Activated T-helper 2 cell treated with anti-CD3 and anti-CD28 coated beads, Interferon-gamma antibody, Interleukin-2, Interleukin-4, amounts not matched to agents 10 μg/mL and 5 μg/mL and 100 μg/mL, durations not matched to agents 14 hours and 24 hours and 36 hours (primary cell): ENCODE measurements around the gene PSMC3. TPM values are rescaled to one million over a fixed set of nuclear protein-coding genes. Genes with fewer than 3 reads are reported as not detected.

ENCODE experiments used
- DNase-seq: peaks from one replicate; pipeline ENCODE4 v3.0.0; 2021; ENCODE audit warnings: low spot score
- H3K27ac Mint-ChIP-seq: one replicate; pipeline ENCODE4 v1.8.0; 2021; ENCODE audit warnings: mixed read lengths
- H3K27me3 Mint-ChIP-seq: one replicate; pipeline ENCODE4 v1.8.0; 2021; ENCODE audit warnings: low read depth, mixed read lengths
- H3K36me3 Mint-ChIP-seq: one replicate; pipeline ENCODE4 v1.8.0; 2021; ENCODE audit warnings: low read depth, mixed read lengths
- H3K4me1 Mint-ChIP-seq: one replicate; pipeline ENCODE4 v1.8.0; 2021; ENCODE audit warnings: low read depth, mixed read lengths
- H3K4me3 Mint-ChIP-seq: one replicate; pipeline ENCODE4 v1.8.0; 2021; ENCODE audit warnings: low read depth, mild to moderate bottlenecking, moderate library complexity, mixed read lengths
- H3K9me3 Mint-ChIP-seq: one replicate; pipeline ENCODE4 v1.8.0; 2021; ENCODE audit warnings: mixed read lengths
- intact Hi-C: fragments of 100-400 bp; cut with micrococcal nuclease; formaldehyde crosslinking; loops from one replicate; pipeline ENCODE4 v1.15.1; 2023
- total RNA-seq: library from RNA; stranded (reverse); gene quantifications from 2 replicates; pipeline ENCODE4 v1.2.3, GENCODE V29; 2022

PSMC3 gene
- total RNA-seq, 1 donor from 2014 or later, result 219 TPM

- no peaks in the 10 kb centered on the region for H3K9me3 Mint-ChIP-seq
- DNase-seq, result no peak
- peak overlapping the region; percentile 91 for H3K27ac Mint-ChIP-seq
- H3K4me1 Mint-ChIP-seq, result peaks cover 17% of the 10 kb centered on the region
- intact Hi-C loops, result no loop called here
- no peaks in the 10 kb centered on the region for H3K36me3 Mint-ChIP-seq
- no peaks in the 10 kb centered on the region for H3K27me3 Mint-ChIP-seq
- no peak overlapping the region for H3K4me3 Mint-ChIP-seq
Observed at GRCh38 chr11:47393163-47394049, 32.8 kb downstream of the PSMC3 start.

GRCh38 chr11:47392546-47393162, 33.6 kb downstream of the PSMC3 start:
- H3K27ac Mint-ChIP-seq, result no peak overlapping the region
- no peaks in the 10 kb centered on the region for H3K27me3 Mint-ChIP-seq
- no peak for DNase-seq
- no peak overlapping the region for H3K4me3 Mint-ChIP-seq
- intact Hi-C loops, result no loop called here
- H3K36me3 Mint-ChIP-seq, result no peaks in the 10 kb centered on the region
- H3K9me3 Mint-ChIP-seq, result no peaks in the 10 kb centered on the region
- H3K4me1 Mint-ChIP-seq, result peaks cover 17% of the 10 kb centered on the region

- no peak overlapping the region for H3K4me3 Mint-ChIP-seq
- intact Hi-C loops, result no loop called here
Observed at GRCh38 chr11:47391711-47392432, 34.4 kb downstream of the PSMC3 start.

GRCh38 chr11:47391077-47391583, 35.1 kb downstream of the PSMC3 start:
- Mint-ChIP-seq H3K9me3 (no peaks in the 10 kb centered on the region), H3K36me3 (no peaks in the 10 kb centered on the region), H3K27me3 (no peaks in the 10 kb centered on the region), H3K4me1 (peaks cover 17% of the 10 kb centered on the region), H3K27ac (no peak overlapping the region), H3K4me3 (no peak overlapping the region)
- intact Hi-C loops, result no loop called here
- no peak for DNase-seq

More at GRCh38 chr11:47391711-47392432, 34.4 kb downstream of the PSMC3 start:
- peaks cover 17% of the 10 kb centered on the region for H3K4me1 Mint-ChIP-seq
- DNase-seq, result no peak
- no peaks in the 10 kb centered on the region for H3K27me3 Mint-ChIP-seq
- H3K9me3 Mint-ChIP-seq, result no peaks in the 10 kb centered on the region
- peak overlapping the region; percentile 42 for H3K27ac Mint-ChIP-seq
- no peaks in the 10 kb centered on the region for H3K36me3 Mint-ChIP-seq

- no peaks in the 10 kb centered on the region for H3K27me3 Mint-ChIP-seq
- H3K36me3 Mint-ChIP-seq, result no peaks in the 10 kb centered on the region
- intact Hi-C loops, result no loop called here
- H3K27ac Mint-ChIP-seq, result no peak overlapping the region
- H3K9me3 Mint-ChIP-seq, result no peaks in the 10 kb centered on the region
- no peak for DNase-seq
- no peak overlapping the region for H3K4me3 Mint-ChIP-seq
- H3K4me1 Mint-ChIP-seq, result peaks cover 14% of the 10 kb centered on the region
Observed at GRCh38 chr11:47390422-47390760, 35.8 kb downstream of the PSMC3 start.

- H3K4me1 Mint-ChIP-seq, result peaks cover 13% of the 10 kb centered on the region
- no peaks in the 10 kb centered on the region for H3K36me3 Mint-ChIP-seq
- intact Hi-C loops, result no loop called here
Observed at GRCh38 chr11:47389577-47390421, 36.4 kb downstream of the PSMC3 start.

GRCh38 chr11:47388697-47389576, 37.3 kb downstream of the PSMC3 start:
- Mint-ChIP-seq H3K27me3 (no peaks in the 10 kb centered on the region), H3K27ac (no peak overlapping the region), H3K9me3 (no peaks in the 10 kb centered on the region), H3K36me3 (no peaks in the 10 kb centered on the region), H3K4me3 (no peak overlapping the region), H3K4me1 (peaks cover 9% of the 10 kb centered on the region)
- intact Hi-C loops, result no loop called here
- no peak for DNase-seq

More at GRCh38 chr11:47389577-47390421, 36.4 kb downstream of the PSMC3 start:
- Mint-ChIP-seq H3K9me3 (no peaks in the 10 kb centered on the region), H3K27ac (no peak overlapping the region), H3K4me3 (no peak overlapping the region), H3K27me3 (no peaks in the 10 kb centered on the region)
- DNase-seq, result no peak

GRCh38 chr11:47387944-47388696, 38.1 kb downstream of the PSMC3 start:
- DNase-seq, result no peak
- Mint-ChIP-seq H3K4me3 (no peak overlapping the region), H3K9me3 (no peaks in the 10 kb centered on the region), H3K27ac (no peak overlapping the region), H3K4me1 (peaks cover 9% of the 10 kb centered on the region), H3K36me3 (no peaks in the 10 kb centered on the region), H3K27me3 (no peaks in the 10 kb centered on the region)
- intact Hi-C loops, result no loop called here

GRCh38 chr11:47384498-47384897, 41.7 kb downstream of the PSMC3 start:
- H3K36me3 Mint-ChIP-seq, result no peaks in the 10 kb centered on the region
- H3K27ac Mint-ChIP-seq, result no peak overlapping the region
- DNase-seq, result no peak
- intact Hi-C loops, result no loop called here
- H3K27me3 Mint-ChIP-seq, result no peaks in the 10 kb centered on the region
- H3K4me3 Mint-ChIP-seq, result no peak overlapping the region
- H3K9me3 Mint-ChIP-seq, result no peaks in the 10 kb centered on the region
- peaks cover 3% of the 10 kb centered on the region for H3K4me1 Mint-ChIP-seq

GRCh38 chr11:47383071-47383470, 43.2 kb downstream of the PSMC3 start:
- H3K4me3 Mint-ChIP-seq, result no peak overlapping the region
- H3K27ac Mint-ChIP-seq, result no peak overlapping the region
- H3K4me1 Mint-ChIP-seq, result peaks cover 2% of the 10 kb centered on the region
- H3K36me3 Mint-ChIP-seq, result no peaks in the 10 kb centered on the region
- no peaks in the 10 kb centered on the region for H3K9me3 Mint-ChIP-seq
- DNase-seq, result no peak
- no peaks in the 10 kb centered on the region for H3K27me3 Mint-ChIP-seq
- intact Hi-C loops, result no loop called here

GRCh38 chr11:47380078-47380477, 46.2 kb downstream of the PSMC3 start:
- Mint-ChIP-seq H3K4me1 (peaks cover 2% of the 10 kb centered on the region), H3K27ac (no peak overlapping the region), H3K9me3 (no peaks in the 10 kb centered on the region), H3K4me3 (no peak overlapping the region), H3K36me3 (no peaks in the 10 kb centered on the region), H3K27me3 (no peaks in the 10 kb centered on the region)
- DNase-seq, result no peak
- intact Hi-C loops, result no loop called here
